ENCODE measurements around the gene TSPAN9. TPM values are rescaled to one million over a fixed set of nuclear protein-coding genes. Genes with fewer than 3 reads are reported as not detected.

TSPAN9 gene
- total RNA-seq: 102 and 114 TPM in 2 replicates
- long read RNA-seq, full-length matches to known transcripts: 8 of 16 reads
- long read RNA-seq, partial matches to known transcripts: 0 of 16 reads
- long read RNA-seq, other reads (novel, unspliced or antisense): 8 of 16 reads

GRCh38 chr12:3076730-3077571 lies at the start of gene TSPAN9:
Gene TSPAN9, plus strand, starts transcription at chr12:3077379. Its CDS starts 123,815 bp downstream, at chr12:3201194.
- Mint-ChIP-seq H3K27ac (ENCODE audit: unreplicated experiment) (peak within 1 kb of the TSS; percentile 73), H3K27me3 (ENCODE audit: unreplicated experiment) (no peaks in the 10 kb centered on the region), H3K36me3 (ENCODE audit: unreplicated experiment) (no peaks in the 10 kb centered on the region), H3K9me3 (ENCODE audit: unreplicated experiment) (no peaks in the 10 kb centered on the region), H3K4me1 (ENCODE audit: unreplicated experiment) (peaks cover 26% of the 10 kb centered on the region), H3K4me3 (ENCODE audit: unreplicated experiment) (peak within 1 kb of the TSS; percentile 78)
- TF ChIP-seq CTCF (IDR thresholded peaks at IDR 0.05): no peak
- peak; percentile 89 for DNase-seq (ENCODE audit: extremely low spot score, unreplicated experiment)

- Mint-ChIP-seq H3K4me3 (ENCODE audit: unreplicated experiment) (no peak overlapping the region), H3K36me3 (ENCODE audit: unreplicated experiment) (peaks cover 19% of the 10 kb centered on the region), H3K27me3 (ENCODE audit: unreplicated experiment) (no peaks in the 10 kb centered on the region), H3K9me3 (ENCODE audit: unreplicated experiment) (no peaks in the 10 kb centered on the region), H3K27ac (ENCODE audit: unreplicated experiment) (no peak overlapping the region), H3K4me1 (ENCODE audit: unreplicated experiment) (no peaks in the 10 kb centered on the region)
- no peak for TF ChIP-seq CTCF (IDR thresholded peaks at IDR 0.05)
- no peak for DNase-seq (ENCODE audit: extremely low spot score, unreplicated experiment)
Measured at GRCh38 chr12:3028108-3028507, 49.1 kb upstream of the TSPAN9 start.

- H3K27ac Mint-ChIP-seq (ENCODE audit: unreplicated experiment): no peak overlapping the region
- H3K9me3 Mint-ChIP-seq (ENCODE audit: unreplicated experiment): no peaks in the 10 kb centered on the region
- no peak overlapping the region for H3K4me3 Mint-ChIP-seq (ENCODE audit: unreplicated experiment)
- peaks cover 8% of the 10 kb centered on the region for H3K36me3 Mint-ChIP-seq (ENCODE audit: unreplicated experiment)
- H3K27me3 Mint-ChIP-seq (ENCODE audit: unreplicated experiment): no peaks in the 10 kb centered on the region
- peaks cover 9% of the 10 kb centered on the region for H3K4me1 Mint-ChIP-seq (ENCODE audit: unreplicated experiment)
- DNase-seq (ENCODE audit: extremely low spot score, unreplicated experiment): no peak
- no peak for TF ChIP-seq CTCF (IDR thresholded peaks at IDR 0.05)
Measured at GRCh38 chr12:3030821-3031429, 46.3 kb upstream of the TSPAN9 start.

GRCh38 chr12:3032161-3032560 lies 45.0 kb upstream of the TSPAN9 start:
- no peak overlapping the region for H3K27ac Mint-ChIP-seq (ENCODE audit: unreplicated experiment)
- H3K36me3 Mint-ChIP-seq (ENCODE audit: unreplicated experiment): peaks cover 9% of the 10 kb centered on the region
- no peaks in the 10 kb centered on the region for H3K9me3 Mint-ChIP-seq (ENCODE audit: unreplicated experiment)
- peaks cover 9% of the 10 kb centered on the region for H3K4me1 Mint-ChIP-seq (ENCODE audit: unreplicated experiment)
- H3K4me3 Mint-ChIP-seq (ENCODE audit: unreplicated experiment): no peak overlapping the region
- no peak for DNase-seq (ENCODE audit: extremely low spot score, unreplicated experiment)
- H3K27me3 Mint-ChIP-seq (ENCODE audit: unreplicated experiment): no peaks in the 10 kb centered on the region
- no peak for TF ChIP-seq CTCF (IDR thresholded peaks at IDR 0.05)
